HG02763 (cell line): ENCODE data around the gene RALY.

ENCODE experiments used
- ATAC-seq: cut with Tn5 transposase; IDR thresholded peaks from one replicate; pipeline ENCODE4 v1.9.1; 2021; ENCODE audit warnings: mild to moderate bottlenecking, moderate library complexity; ENCODE audit not compliant: unreplicated experiment

RALY gene

GRCh38 chr20:34074101-34074760, 80.5 kb downstream of the RALY start:
- ATAC-seq, result no peak

- no peak for ATAC-seq
Measured at GRCh38 chr20:34075647-34076046, 81.9 kb downstream of the RALY start.

GRCh38 chr20:34076952-34077351, 83.2 kb downstream of the RALY start:
- ATAC-seq, result no peak

GRCh38 chr20:34078540-34078939, 84.8 kb downstream of the RALY start:
- no peak for ATAC-seq

GRCh38 chr20:34079818-34080217, 86.1 kb downstream of the RALY start:
- ATAC-seq, result no peak

GRCh38 chr20:34082232-34082887, 88.6 kb downstream of the RALY start:
- no peak for ATAC-seq

- no peak for ATAC-seq
Measured at GRCh38 chr20:34083137-34083536, 89.4 kb downstream of the RALY start.

GRCh38 chr20:34083781-34084180, 90.1 kb downstream of the RALY start:
- ATAC-seq, result no peak

GRCh38 chr20:34084227-34084923, 90.7 kb downstream of the RALY start:
- ATAC-seq, result no peak

GRCh38 chr20:34085544-34086040, 91.9 kb downstream of the RALY start:
- ATAC-seq, result no peak

- ATAC-seq, result no peak
Measured at GRCh38 chr20:34088305-34089174, 94.8 kb downstream of the RALY start.

GRCh38 chr20:34089175-34089479, 95.4 kb downstream of the RALY start:
- no peak for ATAC-seq

GRCh38 chr20:34089655-34090345, 96.1 kb downstream of the RALY start:
- ATAC-seq, result no peak

GRCh38 chr20:34090645-34091044, 96.9 kb downstream of the RALY start:
- ATAC-seq, result no peak

- no peak for ATAC-seq
Measured at GRCh38 chr20:34091637-34092200, 98.0 kb downstream of the RALY start.

GRCh38 chr20:34093895-34094294, 100.2 kb downstream of the RALY start:
- no peak for ATAC-seq

- ATAC-seq, result no peak
Measured at GRCh38 chr20:34095825-34096224, 102.1 kb downstream of the RALY start.

GRCh38 chr20:34096699-34097444, 103.2 kb downstream of the RALY start:
- no peak for ATAC-seq

- ATAC-seq, result no peak
Measured at GRCh38 chr20:34098570-34098969, 104.9 kb downstream of the RALY start.

GRCh38 chr20:34099675-34100074, 106.0 kb downstream of the RALY start:
- ATAC-seq, result no peak
